Measurements from ENCODE around the gene RNASEH2A. TPM values are rescaled to one million over a fixed set of nuclear protein-coding genes. Genes with fewer than 3 reads are reported as not detected.

RNASEH2A gene
- total RNA-seq, 2 donors from 2014 or later = 3.1 to 4.0 TPM

DNA sequence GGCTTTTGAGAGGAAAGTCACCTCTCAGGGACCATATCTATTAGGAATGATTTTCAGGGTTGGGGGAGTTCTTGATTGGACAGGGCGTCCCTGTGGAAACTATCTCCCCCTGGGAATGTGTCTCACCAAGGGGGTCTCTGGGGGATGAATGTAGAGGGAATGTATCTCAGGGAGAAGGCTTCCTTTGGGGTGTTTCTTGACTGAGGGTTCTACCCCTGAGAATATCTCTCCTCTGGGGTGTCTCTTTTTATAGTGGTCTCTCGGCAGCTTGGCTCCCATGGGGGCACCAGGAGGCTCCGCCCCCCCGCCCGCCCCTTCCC is 27.0 kb downstream of the RNASEH2A start:
- peak overlapping the region in 1 of 2 donors; percentile 51 for H3K4me3 ChIP-seq
- peaks cover 32 to 52% of the 10 kb centered on the region in 2 donors for H3K27me3 ChIP-seq

DNA sequence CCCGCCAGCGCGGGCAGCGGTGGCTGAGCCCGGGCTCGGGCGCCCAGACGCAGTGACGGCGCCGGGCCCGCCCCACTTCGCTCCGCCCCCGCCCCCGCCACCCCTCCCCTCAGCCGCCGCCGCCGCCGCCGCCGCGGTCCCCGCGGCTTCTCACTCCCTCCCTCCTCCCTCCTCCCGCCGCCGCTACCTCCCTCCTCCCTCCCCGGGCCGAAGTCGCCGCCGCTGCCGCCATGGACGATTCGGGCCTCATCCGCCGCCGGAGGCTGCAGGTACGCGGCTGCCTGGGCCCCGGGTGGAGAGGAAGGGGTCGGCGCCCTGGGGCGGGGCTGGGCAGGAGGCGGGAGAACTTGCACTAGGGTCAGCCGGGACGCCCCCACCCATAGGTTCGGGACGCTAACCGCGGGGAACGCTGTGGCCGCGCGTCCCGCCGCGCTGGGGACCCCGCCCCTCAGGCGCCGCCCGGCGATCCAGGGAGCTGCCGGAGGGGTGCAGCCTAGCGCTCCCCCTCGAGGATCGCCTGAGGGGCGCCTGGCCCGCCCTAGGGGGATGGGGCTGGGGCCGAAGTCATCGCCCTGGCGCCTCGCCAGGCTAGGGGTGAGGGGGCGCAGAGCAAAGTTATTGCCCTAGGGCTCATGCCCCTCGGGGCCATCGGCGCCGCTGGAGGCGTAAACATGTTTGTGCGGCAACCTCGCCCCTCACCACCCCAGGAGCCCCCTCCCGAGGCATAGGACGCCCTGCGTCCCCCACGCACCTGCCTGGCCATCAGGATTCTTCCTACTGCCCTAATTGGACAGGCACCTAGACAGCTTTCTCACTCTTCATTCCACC is 27.6 kb downstream of the RNASEH2A start:
- peaks cover 0 to 39% of the 10 kb centered on the region in 2 donors for H3K4me1 ChIP-seq
- TF ChIP-seq, protein P1, sequence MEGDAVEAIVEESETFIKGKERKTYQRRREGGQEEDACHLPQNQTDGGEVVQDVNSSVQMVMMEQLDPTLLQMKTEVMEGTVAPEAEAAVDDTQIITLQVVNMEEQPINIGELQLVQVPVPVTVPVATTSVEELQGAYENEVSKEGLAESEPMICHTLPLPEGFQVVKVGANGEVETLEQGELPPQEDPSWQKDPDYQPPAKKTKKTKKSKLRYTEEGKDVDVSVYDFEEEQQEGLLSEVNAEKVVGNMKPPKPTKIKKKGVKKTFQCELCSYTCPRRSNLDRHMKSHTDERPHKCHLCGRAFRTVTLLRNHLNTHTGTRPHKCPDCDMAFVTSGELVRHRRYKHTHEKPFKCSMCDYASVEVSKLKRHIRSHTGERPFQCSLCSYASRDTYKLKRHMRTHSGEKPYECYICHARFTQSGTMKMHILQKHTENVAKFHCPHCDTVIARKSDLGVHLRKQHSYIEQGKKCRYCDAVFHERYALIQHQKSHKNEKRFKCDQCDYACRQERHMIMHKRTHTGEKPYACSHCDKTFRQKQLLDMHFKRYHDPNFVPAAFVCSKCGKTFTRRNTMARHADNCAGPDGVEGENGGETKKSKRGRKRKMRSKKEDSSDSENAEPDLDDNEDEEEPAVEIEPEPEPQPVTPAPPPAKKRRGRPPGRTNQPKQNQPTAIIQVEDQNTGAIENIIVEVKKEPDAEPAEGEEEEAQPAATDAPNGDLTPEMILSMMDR (IDR thresholded peaks at IDR 0.05) = no peak
- H3K27me3 ChIP-seq = peaks cover 37 to 58% of the 10 kb centered on the region in 2 donors
- no peaks in the 10 kb centered on the region for H3K9me3 ChIP-seq
- no peak for DNase-seq (ENCODE audit: low spot score)
- H3K4me3 ChIP-seq = peak overlapping the region; percentile 15 to 51
- no peaks in the 10 kb centered on the region for H3K36me3 ChIP-seq
- no peak overlapping the region for H3K27ac ChIP-seq

More for the DNA sequence above, 27.0 kb downstream of the RNASEH2A start:
- no peaks in the 10 kb centered on the region for H3K9me3 ChIP-seq
- no peaks in the 10 kb centered on the region for H3K36me3 ChIP-seq
- peaks cover 0 to 36% of the 10 kb centered on the region in 2 donors for H3K4me1 ChIP-seq
- no peak for DNase-seq (ENCODE audit: low spot score)
- TF ChIP-seq, protein P1 (IDR thresholded peaks at IDR 0.05) = no peak
- no peak overlapping the region for H3K27ac ChIP-seq

DNA sequence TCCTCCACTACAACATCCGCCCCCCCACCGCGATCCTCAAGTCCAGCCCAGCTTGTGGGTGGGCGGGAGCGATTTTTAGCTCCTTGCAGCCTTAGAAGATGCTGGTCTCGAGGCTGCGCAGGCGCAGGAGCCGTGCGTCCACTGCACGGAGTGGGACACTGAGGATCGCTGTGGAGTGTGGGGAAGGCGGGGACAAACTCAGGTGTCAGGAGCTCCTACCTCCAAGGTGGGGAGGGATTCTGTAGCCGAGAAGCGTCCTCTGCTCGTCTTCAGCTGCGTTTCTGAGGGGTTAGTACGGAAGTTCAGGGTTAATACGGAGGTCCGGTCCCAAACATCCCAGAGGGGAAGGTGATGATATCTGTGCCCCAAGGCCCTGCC is 28.2 kb downstream of the RNASEH2A start, which contains the start of gene RTBDN:
Gene RTBDN (minus strand): TSS at position 14 of the 378 bp plus-strand sequence. CDS start 4,600 bp downstream, outside the sequence.
- H3K9me3 ChIP-seq = no peaks in the 10 kb centered on the region
- H3K27me3 ChIP-seq = peaks cover 42 to 63% of the 10 kb centered on the region in 2 donors
- H3K27ac ChIP-seq = no peak within 1 kb of the TSS
- H3K4me3 ChIP-seq = peak within 1 kb of the TSS; percentile 15 to 51
- no peak for DNase-seq (ENCODE audit: low spot score)
- no peaks in the 10 kb centered on the region for H3K36me3 ChIP-seq
- peaks cover 0 to 39% of the 10 kb centered on the region in 2 donors for H3K4me1 ChIP-seq
- TF ChIP-seq, protein P1 (IDR thresholded peaks at IDR 0.05) = no peak

DNA sequence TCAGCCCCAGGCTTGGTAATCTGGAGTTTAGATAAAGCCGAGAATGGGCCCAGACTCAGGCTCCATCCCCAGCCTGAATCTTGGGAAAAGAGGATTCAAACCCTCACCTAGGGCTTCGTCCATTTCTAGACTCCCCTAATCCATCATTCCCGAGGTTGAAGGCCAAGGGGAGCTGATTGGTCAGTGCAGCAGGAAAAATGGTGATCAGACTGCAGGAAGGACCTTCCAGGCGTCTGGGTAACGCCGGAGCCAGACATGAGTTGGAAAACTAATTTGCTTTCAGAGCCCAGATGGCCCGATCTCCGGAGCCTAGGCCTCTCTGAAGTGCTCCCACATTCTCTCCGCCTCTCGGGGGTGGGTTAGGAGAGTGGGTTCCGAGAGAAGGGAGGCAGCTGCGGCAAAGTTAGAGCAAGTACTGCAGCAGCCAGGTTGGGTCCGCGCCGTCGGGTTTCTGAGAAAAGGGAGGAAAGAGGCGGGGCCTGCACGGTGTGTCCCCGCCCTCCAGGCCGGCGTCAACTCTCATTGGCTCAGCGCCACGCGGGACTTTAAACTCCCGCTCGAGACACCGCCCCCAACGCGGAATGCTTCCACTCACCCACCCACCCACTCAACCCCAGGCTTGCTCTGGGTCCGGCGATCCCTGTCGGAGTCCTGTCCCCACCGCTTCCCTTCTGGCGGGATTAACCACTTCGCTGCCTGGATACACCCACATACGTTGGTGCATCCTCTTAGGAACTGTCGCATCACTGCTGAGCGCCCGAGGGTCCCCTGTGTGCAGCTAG is 28.8 kb downstream of the RNASEH2A start:
- peaks cover 0 to 39% of the 10 kb centered on the region in 2 donors for H3K4me1 ChIP-seq
- no peaks in the 10 kb centered on the region for H3K36me3 ChIP-seq
- no peak overlapping the region for H3K27ac ChIP-seq
- DNase-seq (ENCODE audit: low spot score) = no peak
- TF ChIP-seq, protein P1 (IDR thresholded peaks at IDR 0.05) = no peak
- peaks cover 45 to 63% of the 10 kb centered on the region in 2 donors for H3K27me3 ChIP-seq
- H3K4me3 ChIP-seq = no peak overlapping the region
- no peaks in the 10 kb centered on the region for H3K9me3 ChIP-seq

GRCh38 chr19:12836529-12836863 is 30.1 kb downstream of the RNASEH2A start:
- Histone ChIP-seq H3K4me1 (peaks cover 0 to 49% of the 10 kb centered on the region in 2 donors), H3K27ac (no peak overlapping the region), H3K9me3 (no peaks in the 10 kb centered on the region), H3K27me3 (peaks cover 53 to 70% of the 10 kb centered on the region in 2 donors), H3K36me3 (no peaks in the 10 kb centered on the region), H3K4me3 (no peak overlapping the region)
- TF ChIP-seq, protein P1 (IDR thresholded peaks at IDR 0.05) = no peak
- no peak for DNase-seq (ENCODE audit: low spot score)

Measured in right atrium auricular region (tissue), 2 donors.